Head of caudate nucleus (tissue), 42 donors: ENCODE results near the gene NOXA1.
"Not testable (repeated sequence)": the region's sequence is repeated elsewhere in the genome, so short reads cannot be mapped to it uniquely, and the experiment has no call there.

Experiments used
- DNase-seq, 42 donors: peaks; one replicate each; pipeline versions ENCODE4 v3.0.0 to v3.0.0-alpha.2; 2020 to 2021; ENCODE audit warnings: mixed read lengths in 7 of 42
- intact Hi-C: fragments of 100-400 bp; cut with DNase I; formaldehyde crosslinking; loops from one replicate; pipeline ENCODE4 v1.15.0; 2022

Gene NOXA1

GRCh38 chr9:137466389-137467085 is 43.3 kb downstream of the NOXA1 start:
- intact Hi-C loops = not testable (repeated sequence)
- DNase-seq = peak in 1 of 42 donors; percentile 23

- intact Hi-C loops = no loop called here
- no peak for DNase-seq
Measured at GRCh38 chr9:137467161-137467581, 44.0 kb downstream of the NOXA1 start.

GRCh38 chr9:137467896-137468295 is 44.7 kb downstream of the NOXA1 start:
- intact Hi-C loops = no loop called here
- DNase-seq = no peak

- intact Hi-C loops = no loop called here
- no peak for DNase-seq
Measured at GRCh38 chr9:137470785-137471184, 47.6 kb downstream of the NOXA1 start.

GRCh38 chr9:137474271-137474670 is 51.1 kb downstream of the NOXA1 start:
- DNase-seq = no peak
- intact Hi-C loops = no loop called here

- DNase-seq = no peak
- intact Hi-C loops = no loop called here
Measured at GRCh38 chr9:137475666-137476065, 52.5 kb downstream of the NOXA1 start.

- DNase-seq = no peak
- intact Hi-C loops = no loop called here
Measured at GRCh38 chr9:137476856-137477255, 53.7 kb downstream of the NOXA1 start.

GRCh38 chr9:137477778-137478612 is 54.8 kb downstream of the NOXA1 start:
- no peak for DNase-seq
- intact Hi-C loops = no loop called here

- no peak for DNase-seq
- intact Hi-C loops = no loop called here
Measured at GRCh38 chr9:137478613-137478961, 55.4 kb downstream of the NOXA1 start.

GRCh38 chr9:137478962-137479861 is 56.0 kb downstream of the NOXA1 start:
- DNase-seq = peak in 12 of 42 donors; percentile 28 to 66 (median 42)
- intact Hi-C loops = no loop called here

- DNase-seq = no peak
- intact Hi-C loops = no loop called here
Measured at GRCh38 chr9:137479892-137480685, 56.9 kb downstream of the NOXA1 start.

- intact Hi-C loops = no loop called here
- DNase-seq = no peak
Measured at GRCh38 chr9:137480686-137481683, 57.8 kb downstream of the NOXA1 start.

- DNase-seq = peak in 22 of 42 donors; percentile 26 to 76 (median 46)
- intact Hi-C loops = no loop called here
Measured at GRCh38 chr9:137482094-137482781, 59.0 kb downstream of the NOXA1 start.
